Activated T-helper 1 cell treated with Interleukin-2 at 50 U/mL for 16 hours (primary cell): ENCODE measurements around the gene RNPEPL1.

Source experiments
- DNase-seq: peaks from one replicate; pipeline ENCODE4 v3.0.0-alpha.2; 2020; ENCODE audit warnings: low read depth

RNPEPL1 gene

GRCh38 chr2:240591784-240592183 is 23.5 kb downstream of the RNPEPL1 start:
- DNase-seq: no peak

DNA sequence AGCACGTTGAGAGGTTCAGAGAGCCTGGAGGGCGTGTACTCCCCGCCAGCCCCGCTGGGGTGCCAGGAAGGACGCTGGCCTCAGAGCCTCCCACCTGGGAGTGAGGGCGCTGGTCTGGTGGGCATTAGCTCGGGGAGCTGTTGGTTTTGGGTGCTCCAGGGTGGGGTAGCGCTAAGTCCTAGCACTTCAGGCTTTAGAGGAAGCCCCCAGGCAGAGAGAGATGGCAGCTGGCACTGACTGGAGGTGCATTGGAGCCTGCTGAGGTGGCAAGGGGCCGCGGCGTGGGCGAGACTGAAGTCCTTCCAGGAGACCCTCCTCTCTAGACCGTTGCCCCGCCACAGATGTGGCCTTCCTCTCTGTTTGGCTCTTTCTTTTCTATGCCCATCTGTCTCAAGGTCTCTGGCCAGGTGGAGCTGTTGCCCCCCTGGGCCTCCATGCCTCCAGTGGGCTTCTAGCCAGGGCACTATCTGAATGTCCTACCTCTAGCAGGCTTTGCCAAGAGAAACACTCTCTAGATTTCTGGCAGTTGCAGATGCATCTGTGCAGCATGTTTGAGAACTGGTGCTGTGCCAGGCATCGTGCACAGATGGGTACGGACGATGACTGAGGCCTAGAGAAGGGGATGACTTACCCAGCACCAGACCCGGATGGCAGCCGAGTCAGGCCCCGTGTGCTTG is 24.9 kb downstream of the RNPEPL1 start:
- DNase-seq: no peak

DNA sequence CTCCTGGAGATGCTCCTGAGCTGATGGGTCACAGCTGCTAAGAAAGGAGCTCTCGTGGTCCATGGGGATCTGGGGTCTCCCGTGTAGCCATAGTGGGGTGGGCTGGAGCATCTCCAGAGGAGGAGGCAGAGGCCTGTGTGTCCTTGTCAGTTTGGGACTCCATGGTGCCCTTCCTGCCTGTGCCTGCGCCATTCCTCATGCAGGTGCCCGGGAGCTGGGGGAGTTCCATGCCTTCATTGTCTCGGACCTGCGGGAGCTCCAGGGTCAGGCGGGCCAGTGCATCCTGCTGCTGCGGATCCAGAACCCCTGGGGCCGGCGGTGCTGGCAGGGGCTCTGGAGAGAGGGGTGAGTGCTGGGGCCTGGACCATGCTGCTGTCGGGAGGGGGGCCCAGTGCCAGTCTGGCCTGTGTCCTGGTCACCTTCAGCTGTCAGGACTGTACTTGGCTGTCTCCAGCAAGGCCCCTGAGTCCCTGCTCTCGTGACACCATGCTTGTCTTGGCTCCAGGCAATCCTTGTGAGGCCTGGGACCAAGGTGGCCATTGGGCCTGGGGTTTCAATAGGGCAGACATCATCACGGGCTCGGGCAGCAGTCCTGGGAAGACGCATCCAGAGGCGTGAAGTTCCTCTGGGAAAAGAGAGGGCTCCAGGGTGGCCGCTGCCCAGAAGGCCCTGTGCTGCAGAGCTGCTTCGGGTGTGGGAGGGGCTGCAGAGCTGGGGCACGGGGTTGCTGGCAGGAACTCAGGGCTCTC is 25.6 kb downstream of the RNPEPL1 start:
- DNase-seq: no peak

GRCh38 chr2:240594511-240595380 is 26.5 kb downstream of the RNPEPL1 start:
- no peak for DNase-seq

GRCh38 chr2:240595381-240596079 is 27.2 kb downstream of the RNPEPL1 start:
- DNase-seq: no peak

DNA sequence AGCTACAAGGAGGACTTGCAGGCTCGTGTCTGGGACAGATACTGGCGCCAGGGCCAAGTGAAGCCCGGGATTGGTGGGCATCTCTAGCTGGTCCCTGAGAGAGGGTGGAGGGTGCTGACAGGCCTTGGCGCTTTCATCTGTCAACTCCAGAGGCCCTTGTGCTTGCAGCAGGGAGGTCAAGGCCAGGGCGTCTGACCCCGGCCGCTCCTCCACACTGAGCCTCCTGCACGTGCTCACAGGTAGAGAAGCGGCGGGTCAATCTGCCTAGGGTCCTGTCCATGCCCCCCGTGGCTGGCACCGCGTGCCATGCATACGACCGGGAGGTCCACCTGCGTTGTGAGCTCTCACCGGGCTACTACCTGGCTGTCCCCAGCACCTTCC is 27.8 kb downstream of the RNPEPL1 start:
- no peak for DNase-seq

GRCh38 chr2:240596491-240596931 is 28.2 kb downstream of the RNPEPL1 start:
- no peak for DNase-seq

- no peak for DNase-seq
These were observed 28.8 kb downstream of the RNPEPL1 start for GRCh38 chr2:240597054-240597418.

GRCh38 chr2:240597419-240598181 is 29.3 kb downstream of the RNPEPL1 start:
- no peak for DNase-seq

DNA sequence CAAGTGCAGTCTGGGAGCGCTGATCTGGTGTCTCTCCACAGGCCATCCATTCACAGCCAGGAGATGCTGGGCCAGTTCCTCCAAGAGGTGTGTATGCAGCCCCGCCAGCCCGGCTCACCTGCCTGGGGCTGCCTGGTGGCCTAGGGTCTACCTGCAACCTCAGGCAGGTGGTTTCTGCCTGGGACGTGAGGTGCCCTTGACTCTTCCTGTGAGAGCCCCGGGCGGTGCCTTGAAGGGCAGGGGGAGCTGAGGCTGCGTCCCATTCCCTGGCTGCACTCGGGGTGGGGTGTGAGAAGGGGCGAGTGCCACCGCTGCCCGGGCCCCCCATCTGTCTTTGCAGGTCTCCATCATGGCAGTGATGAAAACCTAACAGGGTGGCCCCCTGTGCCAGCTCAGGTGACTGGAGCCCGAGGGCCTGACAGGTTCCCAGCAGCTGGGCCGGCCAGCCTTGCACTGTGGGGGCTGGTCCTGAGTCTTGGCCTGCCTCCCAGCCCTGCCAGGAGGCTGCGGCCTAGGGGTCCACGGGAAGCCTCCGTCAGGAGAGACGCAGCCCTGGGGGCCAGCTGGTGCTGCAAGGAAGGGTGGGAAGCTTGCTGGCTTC is 30.1 kb downstream of the RNPEPL1 start:
- no peak for DNase-seq

GRCh38 chr2:240599141-240599583 is 30.9 kb downstream of the RNPEPL1 start:
- DNase-seq: no peak

DNA sequence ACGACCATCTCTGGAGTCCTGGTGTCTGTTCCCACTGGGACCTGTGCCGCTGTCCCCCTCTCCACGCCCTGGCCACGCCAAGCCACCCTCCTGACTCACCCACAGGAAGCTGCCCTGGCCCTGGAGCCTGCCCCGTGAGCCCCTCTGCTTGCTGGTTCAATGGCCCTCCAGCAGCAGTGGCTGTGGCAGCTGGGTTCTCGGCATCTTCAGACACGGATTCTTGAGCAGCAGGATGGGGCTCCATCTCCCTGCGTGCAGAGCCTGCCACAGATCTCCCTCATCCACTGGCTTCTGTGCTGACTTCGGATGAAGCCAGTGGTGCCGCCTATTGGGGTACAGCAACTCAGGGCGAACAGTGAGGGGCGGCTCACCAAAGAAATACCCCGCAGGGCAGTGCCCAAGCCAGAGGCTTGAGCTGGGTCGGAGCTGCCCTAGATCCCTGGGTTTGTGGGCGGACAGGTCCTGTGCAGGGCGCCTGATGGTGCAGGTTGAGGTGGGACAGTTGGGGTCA is 32.2 kb downstream of the RNPEPL1 start:
- no peak for DNase-seq

DNA sequence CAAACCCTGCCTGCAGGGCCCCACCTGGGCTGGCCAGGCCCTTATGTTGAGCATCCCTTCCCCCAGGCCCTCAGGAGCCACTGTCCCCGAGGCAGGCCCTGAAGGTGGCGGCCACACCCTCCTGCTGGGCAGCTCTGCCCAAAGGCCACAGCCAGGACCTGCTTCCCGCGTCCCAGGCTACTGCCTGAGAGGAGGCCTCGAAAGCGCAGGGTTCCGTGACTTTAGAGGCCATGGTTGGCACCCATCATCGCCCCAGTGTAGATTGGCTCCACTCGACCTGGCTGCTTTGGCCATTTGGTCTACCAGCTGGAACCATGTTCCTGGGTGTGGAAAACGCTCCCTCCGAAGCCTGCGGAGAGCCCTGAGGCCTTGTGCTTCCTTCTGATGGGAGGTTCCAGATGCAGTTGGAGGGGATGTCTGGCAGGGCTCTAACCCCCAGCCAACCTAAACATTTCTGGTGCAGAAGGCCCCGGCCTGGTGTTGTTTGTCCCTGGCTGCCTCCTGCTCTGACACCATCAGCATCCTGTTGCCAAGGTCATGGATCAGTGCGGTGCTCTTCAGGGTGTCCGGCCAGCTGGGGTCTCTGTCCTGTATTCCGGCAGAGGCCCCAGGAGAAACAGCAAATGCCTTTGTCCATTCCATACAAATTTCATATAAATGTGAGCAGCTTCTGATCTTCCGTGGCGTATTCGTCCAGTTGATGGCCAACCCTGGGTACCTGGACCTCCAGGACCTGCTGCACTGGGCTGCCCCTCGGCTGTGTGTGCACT is 33.0 kb downstream of the RNPEPL1 start:
- DNase-seq: no peak

GRCh38 chr2:240601831-240602160 is 33.5 kb downstream of the RNPEPL1 start:
- DNase-seq: no peak

GRCh38 chr2:240602266-240603050 is 34.2 kb downstream of the RNPEPL1 start:
- DNase-seq: no peak

- DNase-seq: no peak
These were observed 35.0 kb downstream of the RNPEPL1 start for GRCh38 chr2:240603081-240603835.

- no peak for DNase-seq
These were observed 35.6 kb downstream of the RNPEPL1 start for GRCh38 chr2:240603846-240604245.

GRCh38 chr2:240604291-240604938 is 36.1 kb downstream of the RNPEPL1 start:
- no peak for DNase-seq
